Measurements from ENCODE around the gene XBP1.
"Not testable (repeated sequence)": the region's sequence is repeated elsewhere in the genome, so short reads cannot be mapped to it uniquely, and the experiment has no call there.

Gene XBP1

GRCh38 chr22:28817919-28818859, 17.8 kb upstream of the XBP1 start:
- DNase-seq (ENCODE audit: low read depth in 2 of 2) = no peak

GRCh38 chr22:28817064-28817463, 16.7 kb upstream of the XBP1 start:
- DNase-seq (ENCODE audit: low read depth in 2 of 2) = no peak

DNA sequence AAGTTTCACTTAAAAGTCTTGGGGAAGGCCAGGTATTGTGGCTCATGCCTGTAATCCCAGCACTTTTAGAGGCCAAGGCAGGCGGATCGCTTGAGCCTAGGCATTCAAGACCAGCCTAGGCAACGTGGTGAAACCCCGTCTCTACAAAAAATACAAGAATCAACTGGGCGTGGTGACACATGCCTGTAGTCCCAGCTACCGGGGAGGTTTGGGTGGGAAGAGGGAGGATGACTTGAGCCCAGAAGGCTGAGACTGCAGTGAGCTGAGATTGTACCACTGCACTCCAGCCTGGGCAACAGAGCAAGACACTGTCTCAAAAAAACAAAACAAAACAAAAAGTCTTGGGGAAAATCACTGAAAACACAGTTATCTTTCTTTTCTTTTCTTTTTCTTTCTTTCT, 15.4 kb upstream of the XBP1 start:
- DNase-seq (ENCODE audit: low read depth in 2 of 2) = no peak

GRCh38 chr22:28815111-28815510, 14.7 kb upstream of the XBP1 start:
- DNase-seq (ENCODE audit: low read depth in 2 of 2) = no peak

- DNase-seq (ENCODE audit: low read depth in 2 of 2) = no peak
These were observed 13.6 kb upstream of the XBP1 start for GRCh38 chr22:28813772-28814518.

GRCh38 chr22:28812516-28812915, 12.1 kb upstream of the XBP1 start:
- no peak for DNase-seq (ENCODE audit: low read depth in 2 of 2)

- DNase-seq (ENCODE audit: low read depth in 2 of 2) = no peak
These were observed 10.6 kb upstream of the XBP1 start for GRCh38 chr22:28810821-28811491.

DNA sequence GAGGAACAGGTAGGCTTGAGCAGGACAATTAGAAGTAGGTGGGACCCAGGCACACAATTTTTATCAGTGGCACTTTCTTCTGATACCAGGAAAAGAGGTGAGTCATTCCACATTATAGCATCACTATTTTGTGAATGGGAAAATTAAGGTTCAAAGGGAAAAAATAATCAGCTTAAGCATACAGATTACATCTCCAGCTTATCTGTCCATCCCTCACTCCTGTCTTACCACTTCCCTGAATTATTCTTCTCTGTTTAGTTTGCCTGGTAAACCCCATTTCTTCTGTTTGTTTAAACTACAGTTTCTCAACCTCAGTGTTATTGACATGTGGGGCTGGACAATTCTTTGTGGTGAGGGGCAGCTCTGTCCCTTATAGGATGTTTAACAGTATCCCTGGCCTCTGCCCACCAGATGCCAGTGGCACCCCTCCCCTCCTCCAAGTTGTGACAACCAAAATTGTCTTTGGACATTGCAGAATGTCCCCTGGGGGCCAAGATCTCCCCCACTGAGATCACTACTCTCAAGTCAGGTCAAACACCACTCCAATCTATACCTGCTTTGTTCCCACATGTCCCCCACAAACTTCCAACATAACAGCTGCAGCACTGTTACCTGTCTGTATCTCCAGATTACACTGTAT, 8.5 kb upstream of the XBP1 start:
- DNase-seq (ENCODE audit: low read depth in 2 of 2) = no peak

DNA sequence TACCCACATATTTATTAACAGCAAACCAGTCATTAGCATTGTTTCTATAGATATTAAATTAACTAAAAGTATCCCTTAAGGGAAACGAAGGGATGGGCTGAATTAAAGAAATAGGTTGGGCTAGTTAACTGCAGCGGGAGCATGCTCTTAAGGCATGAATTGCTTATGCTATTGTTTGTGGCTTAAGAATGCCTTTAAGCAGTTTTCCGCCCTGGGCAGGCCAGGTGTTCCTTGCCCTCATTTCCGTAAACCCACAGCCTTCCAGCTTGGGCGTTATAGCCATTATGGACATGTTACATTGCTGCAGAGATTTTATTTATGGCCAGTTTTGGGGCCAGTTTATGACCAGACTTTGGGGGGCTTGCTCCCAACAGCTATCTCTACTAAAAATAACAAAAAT, 5.1 kb upstream of the XBP1 start:
- not testable (repeated sequence) for DNase-seq (ENCODE audit: low read depth in 2 of 2)

DNA sequence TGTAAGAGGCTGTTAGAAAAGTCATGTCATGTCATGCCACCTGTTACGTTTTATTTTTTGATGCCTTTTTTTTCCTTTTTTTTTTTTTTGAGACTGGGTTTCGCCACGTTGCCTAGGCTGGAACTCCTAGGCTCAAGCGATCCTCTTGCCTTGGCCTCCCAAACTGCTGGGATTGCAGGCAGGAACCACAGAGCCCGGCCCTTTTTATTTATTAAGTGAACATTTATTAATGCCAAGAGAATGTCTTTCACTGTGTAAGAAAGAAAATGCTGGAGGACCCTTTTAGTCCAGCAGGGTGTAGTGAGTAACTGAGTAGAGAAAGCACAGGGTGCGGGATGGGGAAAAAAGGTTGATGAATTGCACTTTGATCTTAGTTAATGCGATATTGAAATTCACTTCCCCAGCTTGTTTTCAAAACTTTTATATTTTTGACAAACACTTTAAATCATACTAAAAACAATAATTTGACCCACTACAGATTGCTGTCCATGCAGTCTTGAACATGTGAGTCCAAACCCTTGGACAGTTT, 2.3 kb upstream of the XBP1 start:
- no peak for DNase-seq (ENCODE audit: low read depth in 2 of 2)

DNA sequence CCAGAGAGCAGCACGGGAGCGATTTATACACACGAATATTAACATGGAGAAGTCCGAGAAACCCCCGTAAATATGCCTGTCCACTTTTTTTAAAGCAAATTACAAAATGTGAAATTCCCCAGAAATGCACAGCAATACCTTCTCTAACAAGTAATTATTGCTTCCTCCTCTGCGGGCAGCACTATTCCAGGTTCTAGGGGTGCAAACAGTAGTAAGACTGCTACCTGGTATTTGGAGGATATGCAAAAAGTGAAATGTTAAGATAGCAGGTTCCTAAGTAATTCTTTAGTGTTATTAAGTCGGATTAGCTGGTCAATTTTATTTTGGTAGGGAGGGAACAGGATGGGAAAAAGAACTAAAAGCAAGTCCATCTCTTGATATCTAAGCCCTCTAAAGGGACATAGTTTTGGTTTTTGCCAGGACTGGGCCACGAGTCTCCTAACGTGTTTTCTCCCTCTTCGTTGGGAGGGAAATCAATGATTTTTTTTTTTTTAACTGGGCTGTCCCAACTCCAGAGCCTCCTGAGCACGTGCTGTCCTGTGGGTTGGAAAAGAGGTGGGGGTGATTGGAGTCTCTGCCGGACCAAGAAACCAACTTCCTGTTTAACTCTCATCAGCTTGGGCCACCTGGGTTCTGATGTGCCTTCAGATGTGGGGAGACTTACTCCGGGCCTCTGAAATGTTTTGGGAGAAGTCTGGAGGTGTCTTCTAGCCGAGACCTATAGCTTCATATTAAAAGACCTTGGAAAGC, 1.7 kb upstream of the XBP1 start:
- DNase-seq (ENCODE audit: low read depth in 2 of 2) = no peak

- no peak for DNase-seq (ENCODE audit: low read depth in 2 of 2)
These were observed 612 bp downstream of the XBP1 start for GRCh38 chr22:28799606-28800307.

DNA sequence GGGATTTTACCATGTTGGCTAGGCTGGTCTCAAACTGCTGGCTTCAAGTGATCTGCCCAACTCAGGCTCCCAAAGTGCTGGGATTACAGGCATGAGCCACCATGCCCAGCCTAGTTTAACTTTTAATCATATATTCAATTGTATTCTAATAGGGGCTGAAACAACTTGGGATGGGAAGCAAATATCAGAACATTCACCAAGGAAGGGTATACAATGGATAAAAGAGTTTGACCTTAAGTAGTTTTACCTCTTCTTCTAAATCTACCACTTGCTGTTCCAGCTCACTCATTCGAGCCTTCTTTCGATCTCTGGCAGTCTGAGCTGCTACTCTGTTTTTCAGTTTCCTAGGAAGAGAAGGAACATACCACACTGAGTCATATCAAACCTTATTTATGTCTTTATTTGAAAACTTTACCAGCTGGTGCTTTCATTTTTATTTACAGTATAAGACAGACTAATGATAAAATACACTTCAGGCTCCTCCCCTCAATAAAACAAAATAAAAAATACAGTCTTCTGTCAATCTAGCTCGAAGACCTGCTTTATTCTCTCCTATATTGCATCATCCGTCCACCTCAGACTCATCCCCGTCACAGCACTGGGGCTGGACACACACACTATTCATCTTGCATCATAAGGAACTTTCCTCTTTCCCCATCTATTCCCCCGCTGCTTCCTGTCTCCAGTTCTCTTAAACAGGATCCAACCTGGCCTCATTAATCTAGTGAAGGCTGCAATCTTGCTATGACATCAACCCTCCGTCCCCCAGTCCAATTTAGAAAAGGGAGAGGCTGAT, 1.4 kb downstream of the XBP1 start:
- DNase-seq (ENCODE audit: low read depth in 2 of 2) = no peak

DNA sequence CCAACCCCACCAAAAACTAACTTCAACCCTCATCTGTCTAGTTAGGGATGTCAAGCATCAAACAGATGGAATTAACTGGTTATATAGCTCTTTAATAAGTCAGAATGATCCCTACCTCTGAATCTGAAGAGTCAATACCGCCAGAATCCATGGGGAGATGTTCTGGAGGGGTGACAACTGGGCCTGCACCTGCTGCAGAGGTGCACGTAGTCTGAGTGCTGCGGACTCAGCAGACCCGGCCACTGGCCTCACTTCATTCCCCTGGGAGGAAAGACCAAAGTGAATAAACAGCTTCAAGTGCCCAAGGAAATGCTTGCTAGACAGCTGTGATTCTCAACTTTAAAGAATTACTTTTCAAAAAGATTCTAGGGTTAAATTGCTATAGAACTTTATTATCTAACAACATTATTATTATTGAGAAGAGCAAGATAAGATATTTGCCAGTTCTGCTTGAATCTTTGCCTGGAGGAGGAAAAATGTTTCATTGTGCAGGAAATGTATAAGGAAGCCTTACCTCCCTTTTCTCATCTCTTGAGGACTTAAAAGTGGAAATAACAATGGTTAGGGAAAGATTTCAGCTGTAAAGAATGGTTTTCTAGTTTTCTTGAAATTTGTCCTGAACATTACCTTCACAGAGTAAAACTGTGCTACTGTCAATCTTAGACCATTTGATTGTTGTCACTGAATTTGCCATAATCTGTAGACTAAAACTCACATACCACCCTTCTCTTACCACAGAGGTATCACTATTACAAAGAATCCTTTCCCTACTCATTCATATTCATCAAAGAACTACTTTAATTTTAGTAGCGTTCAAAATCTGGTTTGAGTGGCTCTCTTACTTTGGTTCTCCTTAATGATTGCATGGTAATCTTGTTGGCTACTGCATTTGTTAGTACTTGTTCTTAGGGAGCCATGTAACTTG, 4.2 kb downstream of the XBP1 start:
- DNase-seq (ENCODE audit: low read depth in 2 of 2) = no peak

- no peak for DNase-seq (ENCODE audit: low read depth in 2 of 2)
These were observed 5.2 kb downstream of the XBP1 start for GRCh38 chr22:28795071-28795693.

DNA sequence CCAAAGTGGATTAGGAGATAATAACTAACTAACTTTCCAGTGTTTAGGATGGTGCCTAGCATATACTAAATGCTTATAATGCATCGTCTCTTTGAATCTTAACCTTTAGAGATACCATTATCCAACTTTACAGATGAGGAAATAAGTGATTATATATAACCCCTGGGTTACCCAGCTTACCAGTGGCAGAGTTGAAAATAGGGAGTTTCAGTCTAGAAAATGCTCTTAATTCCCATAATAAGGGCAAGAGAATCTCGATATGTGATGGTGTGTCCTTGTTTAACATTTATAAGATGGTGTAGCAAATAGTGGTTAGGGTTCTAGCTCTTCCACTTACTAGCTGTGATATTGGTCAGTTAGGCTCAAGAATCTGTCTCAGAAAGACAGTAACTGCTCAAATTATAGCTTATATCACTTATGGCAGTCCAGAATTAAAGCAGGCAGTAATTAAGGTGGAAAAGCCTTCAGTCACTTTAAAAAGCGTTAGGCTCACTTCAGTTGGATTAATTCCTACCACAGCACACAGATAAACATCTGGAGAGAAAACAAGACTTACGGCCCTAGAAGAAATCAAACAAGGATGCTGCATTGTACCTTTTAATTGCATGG, 6.3 kb downstream of the XBP1 start:
- no peak for DNase-seq (ENCODE audit: low read depth in 2 of 2)

All from activated CD8-positive, alpha-beta memory T cell treated with anti-CD3 and anti-CD28 coated beads for 4 hours (primary cell).